Activated naive CD4-positive, alpha-beta T cell treated with anti-CD3 and anti-CD28 coated beads, Interleukin-2, amount 50 U/mL, for 72 hours (primary cell): Measurements from ENCODE around the gene KLK12. TPM values are rescaled to one million over a fixed set of nuclear protein-coding genes. Genes with fewer than 3 reads are reported as not detected.

Source experiments
- ATAC-seq, 2 donors: fragments of 150-1000 bp; cut with Tn5 transposase; 2 replicates each; pipeline ENCODE4 v1.10.0; 2021; ENCODE audit warnings: mild to moderate bottlenecking in 2 of 2, moderate library complexity in 2 of 2
- DNase-seq, 2 donors: peaks; one replicate each; pipeline ENCODE4 v3.0.0; 2021 to 2022; ENCODE audit warnings: low spot score in 2 of 2
- H3K27ac Mint-ChIP-seq, 2 donors: one replicate each; pipeline ENCODE4 v1.8.0; 2022; ENCODE audit warnings: mild to moderate bottlenecking in 2 of 2, mixed read lengths in 2 of 2
- H3K36me3 Mint-ChIP-seq, 2 donors: one replicate each; pipeline ENCODE4 v1.8.0; 2022; ENCODE audit warnings: mixed read lengths in 2 of 2
- H3K9me3 Mint-ChIP-seq, 2 donors: one replicate each; pipeline ENCODE4 v1.8.0; 2022; ENCODE audit warnings: mixed read lengths in 2 of 2
- total RNA-seq, 2 donors: library from RNA; stranded (reverse); gene quantifications; one replicate each; pipeline ENCODE4 v1.2.3, GENCODE V29; 2022

The KLK12 gene
- total RNA-seq: not detected

- no peak for ATAC-seq
- no peaks in the 10 kb centered on the region for H3K36me3 Mint-ChIP-seq
- no peak for DNase-seq
- H3K9me3 Mint-ChIP-seq: no peaks in the 10 kb centered on the region
- peak within 1 kb of the TSS in 1 of 2 donors; percentile 0 for H3K27ac Mint-ChIP-seq
Observed at GRCh38 chr19:51034704-51035103, at the start of gene KLK12. Gene KLK12 (minus strand): TSS chr19:51035002. CDS start chr19:51034621, 381 bp downstream.

- no peak for DNase-seq
- no peaks in the 10 kb centered on the region for H3K9me3 Mint-ChIP-seq
- peak overlapping the region in 1 of 2 donors; percentile 37 for H3K27ac Mint-ChIP-seq
- no peaks in the 10 kb centered on the region for H3K36me3 Mint-ChIP-seq
- ATAC-seq: no peak
Observed at GRCh38 chr19:51084505-51084904, 49.7 kb upstream of the KLK12 start.

- H3K9me3 Mint-ChIP-seq: no peaks in the 10 kb centered on the region
- H3K36me3 Mint-ChIP-seq: no peaks in the 10 kb centered on the region
- no peak for ATAC-seq
- DNase-seq: no peak
- H3K27ac Mint-ChIP-seq: peak overlapping the region in 1 of 2 donors; percentile 37
Observed at GRCh38 chr19:51083783-51084182, 49.0 kb upstream of the KLK12 start.

GRCh38 chr19:51083181-51083580 lies 48.4 kb upstream of the KLK12 start:
- Mint-ChIP-seq H3K36me3 (no peaks in the 10 kb centered on the region), H3K27ac (peak overlapping the region in 1 of 2 donors; percentile 37), H3K9me3 (no peaks in the 10 kb centered on the region)
- DNase-seq (no peak), ATAC-seq (no peak)

GRCh38 chr19:51082611-51083010 lies 47.8 kb upstream of the KLK12 start, which contains the start of gene KLK14:
Gene KLK14 (minus strand): TSS chr19:51082887. CDS start chr19:51082614, 273 bp downstream.
- DNase-seq (no peak), ATAC-seq (no peak)
- H3K9me3 Mint-ChIP-seq: no peaks in the 10 kb centered on the region
- peak within 1 kb of the TSS; percentile 37 to 72 for H3K27ac Mint-ChIP-seq
- no peaks in the 10 kb centered on the region for H3K36me3 Mint-ChIP-seq

GRCh38 chr19:51081476-51081875 lies 46.7 kb upstream of the KLK12 start:
- Mint-ChIP-seq H3K27ac (no peak overlapping the region), H3K9me3 (no peaks in the 10 kb centered on the region), H3K36me3 (no peaks in the 10 kb centered on the region)
- no peak for ATAC-seq
- DNase-seq: no peak

- Mint-ChIP-seq H3K9me3 (no peaks in the 10 kb centered on the region), H3K27ac (no peak overlapping the region), H3K36me3 (no peaks in the 10 kb centered on the region)
- DNase-seq (no peak), ATAC-seq (no peak)
Observed at GRCh38 chr19:51079481-51080110, 44.8 kb upstream of the KLK12 start.

GRCh38 chr19:51078731-51079130 lies 43.9 kb upstream of the KLK12 start:
- H3K27ac Mint-ChIP-seq: no peak overlapping the region
- DNase-seq (no peak), ATAC-seq (no peak)
- H3K9me3 Mint-ChIP-seq: peaks cover 0 to 6% of the 10 kb centered on the region in 2 donors
- no peaks in the 10 kb centered on the region for H3K36me3 Mint-ChIP-seq

GRCh38 chr19:51078104-51078503 lies 43.3 kb upstream of the KLK12 start:
- DNase-seq (no peak), ATAC-seq (no peak)
- Mint-ChIP-seq H3K36me3 (peaks cover 0 to 6% of the 10 kb centered on the region in 2 donors), H3K27ac (no peak overlapping the region), H3K9me3 (peaks cover 0 to 6% of the 10 kb centered on the region in 2 donors)

GRCh38 chr19:51076631-51077213 lies 41.9 kb upstream of the KLK12 start:
- Mint-ChIP-seq H3K9me3 (peaks cover 0 to 6% of the 10 kb centered on the region in 2 donors), H3K36me3 (peaks cover 0 to 7% of the 10 kb centered on the region in 2 donors), H3K27ac (peak overlapping the region in 1 of 2 donors; percentile 72)
- DNase-seq (no peak), ATAC-seq (no peak)

GRCh38 chr19:51075998-51076397 lies 41.2 kb upstream of the KLK12 start:
- DNase-seq: no peak
- Mint-ChIP-seq H3K36me3 (peaks cover 0 to 7% of the 10 kb centered on the region in 2 donors), H3K9me3 (peaks cover 0 to 6% of the 10 kb centered on the region in 2 donors), H3K27ac (peak overlapping the region in 1 of 2 donors; percentile 27)
- no peak for ATAC-seq

- H3K36me3 Mint-ChIP-seq: peaks cover 0 to 7% of the 10 kb centered on the region in 2 donors
- H3K27ac Mint-ChIP-seq: no peak overlapping the region
- peaks cover 0 to 11% of the 10 kb centered on the region in 2 donors for H3K9me3 Mint-ChIP-seq
- DNase-seq: no peak
- no peak for ATAC-seq
Observed at GRCh38 chr19:51071095-51071405, 36.2 kb upstream of the KLK12 start.

- no peak for ATAC-seq
- peaks cover 0 to 11% of the 10 kb centered on the region in 2 donors for H3K9me3 Mint-ChIP-seq
Observed at GRCh38 chr19:51070334-51071094, 35.7 kb upstream of the KLK12 start.

GRCh38 chr19:51066393-51067186 lies 31.8 kb upstream of the KLK12 start:
- H3K36me3 Mint-ChIP-seq: no peaks in the 10 kb centered on the region
- ATAC-seq: no peak
- DNase-seq: no peak
- H3K27ac Mint-ChIP-seq: no peak overlapping the region
- peaks cover 0 to 5% of the 10 kb centered on the region in 2 donors for H3K9me3 Mint-ChIP-seq

More at GRCh38 chr19:51070334-51071094, 35.7 kb upstream of the KLK12 start:
- no peak overlapping the region for H3K27ac Mint-ChIP-seq
- no peak for DNase-seq
- peaks cover 0 to 7% of the 10 kb centered on the region in 2 donors for H3K36me3 Mint-ChIP-seq

- H3K9me3 Mint-ChIP-seq: peaks cover 0 to 9% of the 10 kb centered on the region in 2 donors
- H3K27ac Mint-ChIP-seq: no peak overlapping the region
- no peak for DNase-seq
- H3K36me3 Mint-ChIP-seq: no peaks in the 10 kb centered on the region
- ATAC-seq: no peak
Observed at GRCh38 chr19:51065221-51065960, 30.6 kb upstream of the KLK12 start.
